ENCODE results near the gene GEMIN4.
"Not testable (repeated sequence)": the region's sequence is repeated elsewhere in the genome, so short reads cannot be mapped to it uniquely, and the experiment has no call there.

Gene GEMIN4

DNA sequence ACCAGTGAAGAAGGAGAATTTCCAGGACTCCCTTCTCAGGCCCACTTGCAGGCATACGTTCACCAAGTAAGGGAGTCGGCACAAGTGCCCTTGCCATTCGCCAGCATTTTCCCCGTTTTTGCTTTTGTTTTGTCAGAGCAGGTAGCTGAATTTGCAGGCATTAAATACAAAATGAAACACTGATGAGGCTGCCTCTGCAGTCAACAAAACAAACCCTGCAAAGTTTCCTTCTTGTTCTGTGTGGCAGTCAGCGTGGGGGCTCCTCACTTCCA is 22.2 kb upstream of the GEMIN4 start:
- no peak overlapping the region for H3K4me3 ChIP-seq (ENCODE audit: low read depth, low read length)
- no peak for TF ChIP-seq CTCF (IDR thresholded peaks at IDR 0.05; ENCODE audit: low read depth, low read length, missing control alignments)
- DNase-seq (ENCODE audit: low read depth), result no peak

DNA sequence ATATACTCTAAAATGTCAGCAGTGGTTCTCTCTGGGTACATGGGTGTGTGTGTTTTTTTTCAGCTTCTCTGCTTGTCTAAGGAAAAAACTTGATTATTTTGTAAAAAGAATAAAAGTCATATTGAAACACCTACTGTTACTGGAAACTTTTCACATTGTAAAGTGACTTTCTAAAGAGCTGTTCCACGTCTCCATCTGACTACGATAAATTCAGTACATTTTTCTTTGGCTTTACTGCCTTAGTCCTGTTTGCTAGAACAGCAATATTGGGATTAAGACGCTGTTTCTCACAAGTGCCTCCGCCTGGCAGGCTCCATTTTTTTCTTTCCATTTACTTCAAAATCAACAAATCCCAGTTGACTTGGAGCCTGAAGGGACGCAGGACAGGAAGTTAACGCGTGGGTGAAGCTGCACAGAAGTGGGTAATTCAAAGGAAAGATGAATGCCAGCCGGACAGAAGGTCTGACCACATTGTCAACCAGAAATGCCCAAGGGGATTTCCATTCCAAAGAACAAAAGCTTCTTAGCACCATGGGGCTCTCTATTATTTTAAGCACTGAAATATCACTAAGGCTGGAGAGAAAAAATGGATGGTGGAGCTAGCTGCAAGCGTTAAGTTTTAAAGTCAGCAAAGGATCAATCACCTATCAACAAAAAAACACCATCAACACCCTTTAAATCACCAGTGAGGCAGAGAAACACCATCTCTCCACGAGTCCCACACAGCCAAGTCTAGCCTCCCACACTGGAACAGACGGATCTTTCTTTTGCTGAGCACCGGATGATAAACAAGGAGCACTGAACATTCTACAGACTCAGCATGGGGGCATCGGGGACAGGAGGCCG is 21.6 kb upstream of the GEMIN4 start:
- no peak for DNase-seq (ENCODE audit: low read depth)
- no peak overlapping the region for H3K4me3 ChIP-seq (ENCODE audit: low read depth, low read length)
- TF ChIP-seq CTCF (IDR thresholded peaks at IDR 0.05; ENCODE audit: low read depth, low read length, missing control alignments), result no peak

GRCh38 chr17:773016-773415 is 21.0 kb upstream of the GEMIN4 start:
- H3K4me3 ChIP-seq (ENCODE audit: low read depth, low read length), result no peak overlapping the region
- no peak for DNase-seq (ENCODE audit: low read depth)
- no peak for TF ChIP-seq CTCF (IDR thresholded peaks at IDR 0.05; ENCODE audit: low read depth, low read length, missing control alignments)

DNA sequence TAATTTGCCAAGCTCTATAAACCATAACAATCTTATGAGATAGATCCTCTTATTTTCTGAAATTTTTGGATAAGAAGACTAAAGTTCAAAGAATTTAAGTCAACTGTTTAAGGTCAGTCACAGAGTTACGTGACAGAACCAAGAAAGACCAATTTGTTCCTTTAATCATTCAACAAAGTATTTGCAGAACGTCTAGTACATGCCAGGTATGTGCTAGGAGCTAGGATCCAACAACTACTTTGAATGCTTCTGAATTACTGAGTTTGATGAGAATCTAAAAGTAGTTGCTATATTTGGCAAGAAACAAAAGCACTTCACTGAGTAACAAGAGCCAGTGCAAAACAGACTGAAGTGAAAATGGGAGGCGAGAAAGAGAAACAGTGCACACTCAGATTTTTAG is 15.0 kb upstream of the GEMIN4 start:
- no peak overlapping the region for H3K4me3 ChIP-seq (ENCODE audit: low read depth, low read length)
- no peak for TF ChIP-seq CTCF (IDR thresholded peaks at IDR 0.05; ENCODE audit: low read depth, low read length, missing control alignments)
- no peak for DNase-seq (ENCODE audit: low read depth)

DNA sequence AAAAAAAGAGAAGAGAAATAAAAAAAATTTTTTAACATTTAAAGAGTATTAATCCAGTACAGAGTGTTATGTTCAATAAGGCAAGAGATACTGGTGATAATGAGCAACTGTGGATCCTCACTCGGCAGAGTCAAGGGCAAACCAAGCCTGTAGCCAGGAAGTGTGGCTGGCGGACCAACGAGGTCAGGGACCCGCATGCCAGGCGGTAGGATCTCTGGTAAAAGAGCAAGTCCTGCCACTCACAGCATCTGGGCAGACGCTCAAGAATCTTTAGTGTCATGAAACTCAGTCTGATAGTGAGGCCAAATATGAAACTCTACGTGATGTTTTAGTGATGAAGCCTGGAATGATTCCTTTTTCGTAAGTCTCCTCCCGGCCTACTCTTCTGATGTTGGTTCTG is 8.3 kb upstream of the GEMIN4 start:
- no peak for TF ChIP-seq CTCF (IDR thresholded peaks at IDR 0.05; ENCODE audit: low read depth, low read length, missing control alignments)
- DNase-seq (ENCODE audit: low read depth), result no peak
- H3K4me3 ChIP-seq (ENCODE audit: low read depth, low read length), result no peak overlapping the region

- no peak for DNase-seq (ENCODE audit: low read depth)
- no peak overlapping the region for H3K4me3 ChIP-seq (ENCODE audit: low read depth, low read length)
- TF ChIP-seq CTCF (IDR thresholded peaks at IDR 0.05; ENCODE audit: low read depth, low read length, missing control alignments), result no peak
Measured at GRCh38 chr17:759964-760363, 7.9 kb upstream of the GEMIN4 start.

- H3K4me3 ChIP-seq (ENCODE audit: low read depth, low read length); DNase-seq (ENCODE audit: low read depth): not testable (repeated sequence)
Measured at GRCh38 chr17:756010-756567, 4.0 kb upstream of the GEMIN4 start.

DNA sequence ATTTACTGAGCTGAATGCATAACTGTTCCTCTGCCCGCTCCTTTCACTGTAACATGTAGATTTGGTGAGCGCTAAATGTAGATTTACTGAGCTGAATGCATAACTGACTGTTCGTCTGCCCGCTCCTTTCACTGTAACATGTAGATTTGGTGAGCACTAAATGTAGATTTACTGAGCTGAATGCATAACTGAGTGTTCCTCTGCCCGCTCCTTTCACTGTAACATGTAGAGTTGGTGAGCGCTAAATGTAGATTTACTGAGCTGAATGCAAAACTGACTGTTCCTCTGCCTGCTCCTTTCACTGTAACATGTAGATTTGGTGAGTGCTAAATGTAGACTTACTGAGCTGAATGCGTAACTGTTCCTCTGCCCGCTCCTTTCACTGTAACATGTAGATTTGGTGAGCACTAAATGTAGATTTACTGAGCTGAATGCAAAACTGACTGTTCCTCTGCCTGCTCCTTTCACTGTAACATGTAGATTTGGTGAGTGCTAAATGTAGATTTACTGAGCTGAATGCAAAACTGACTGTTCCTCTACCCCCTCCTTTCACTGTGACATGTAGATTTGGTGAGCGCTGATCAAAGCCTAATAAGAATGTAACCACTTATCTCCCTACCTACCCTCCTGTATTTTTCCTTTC is 3.4 kb upstream of the GEMIN4 start:
- not testable (repeated sequence) for DNase-seq (ENCODE audit: low read depth); H3K4me3 ChIP-seq (ENCODE audit: low read depth, low read length)
